H1 (cell line): ENCODE data around the gene ARID1B. TPM values are rescaled to one million over a fixed set of nuclear protein-coding genes. Genes with fewer than 3 reads are reported as not detected.

Experiments used
- CTCF ChIA-PET: fragments of 300-600 bp; sonication (Branson Sonifier 250); formaldehyde crosslinking; loops from one replicate; lab custom pipeline; 2021; ENCODE audit not compliant: partially characterized antibody; lab: Charles Lee
- POLR2A ChIA-PET: fragments of 300-600 bp; sonication (Branson Sonifier 250); formaldehyde crosslinking; loops from one replicate; lab custom pipeline; 2021; ENCODE audit warnings: inconsistent platforms; ENCODE audit not compliant: partially characterized antibody; lab: Charles Lee
- DNase-seq, 2 experiments: peaks; one replicate each; pipeline versions ENCODE4 v3.0.0 to v3.0.0-alpha.2; 2010 to 2022; ENCODE audit warnings: low spot score in 2 of 2, low read depth in 1 of 2, mixed read lengths in 1 of 2
- FAIRE-seq: peaks from 2 replicates; lab custom pipeline; 2011; peaks lifted over from hg19 to GRCh38; lab: Jason Lieb, UNC
- H2AFZ ChIP-seq: 2 replicates; pipeline ENCODE4 v1.8.1; 2012; ENCODE audit warnings: low read length, inconsistent platforms
- H2AK5ac ChIP-seq: 2 replicates; pipeline ENCODE4 v1.6.1; 2013; ENCODE audit warnings: low read depth, low read length
- H2BK120ac ChIP-seq: replicated peaks from 2 replicates; pipeline ENCODE3; 2013; ENCODE audit warnings: low read depth, low read length, inconsistent platforms
- H2BK12ac ChIP-seq: 2 replicates; pipeline ENCODE4 v1.6.1; 2013; ENCODE audit warnings: low read depth, low read length
- H2BK15ac ChIP-seq: 2 replicates; pipeline ENCODE4 v1.6.1; 2013; ENCODE audit warnings: low read length
- H2BK20ac ChIP-seq: 2 replicates; pipeline ENCODE4 v1.6.1; 2013; ENCODE audit warnings: low read length
- H2BK5ac ChIP-seq: 2 replicates; pipeline ENCODE4 v1.6.1; 2013; ENCODE audit warnings: low read depth, low read length
- H3K14ac ChIP-seq: 2 replicates; pipeline ENCODE4 v1.6.1; 2013; ENCODE audit warnings: inconsistent platforms; ENCODE audit not compliant: insufficient read length
- H3K18ac ChIP-seq: 2 replicates; pipeline ENCODE4 v1.6.1; 2013; ENCODE audit warnings: low read length; ENCODE audit errors: extremely low read depth
- H3K23ac ChIP-seq: 2 replicates; pipeline ENCODE4 v1.6.1; 2013; ENCODE audit warnings: inconsistent platforms; ENCODE audit not compliant: insufficient read length
- H3K23me2 ChIP-seq: 2 replicates; pipeline ENCODE4 v1.6.1; 2013; ENCODE audit warnings: low read depth, low read length
- H3K27ac ChIP-seq: 2 replicates; pipeline ENCODE4 v1.6.1; 2011; ENCODE audit warnings: low read depth, low read length, inconsistent platforms
- H3K27me3 ChIP-seq, 4 experiments: replicated peaks in 1 of 4; 1 replicate in 1 of 4; 2 replicates in 3 of 4; pipeline versions ENCODE4 v1.6.1 to v1.8.1; 2011 to 2013; ENCODE audit warnings: low read length in 3 of 4, mild to moderate bottlenecking in 3 of 4, inconsistent platforms in 2 of 4, mixed read lengths in 2 of 4, moderate library complexity in 1 of 4; ENCODE audit not compliant: control insufficient read depth in 3 of 4, insufficient read depth in 3 of 4; ENCODE audit errors: extremely low read depth in 1 of 4
- H3K36me3 ChIP-seq, 4 experiments: 2 replicates each; pipeline versions ENCODE4 v1.6.1 to v1.8.1; 2011 to 2013; ENCODE audit warnings: mild to moderate bottlenecking in 4 of 4, low read length in 3 of 4, moderate library complexity in 2 of 4, control low read depth in 1 of 4, inconsistent platforms in 1 of 4; ENCODE audit not compliant: insufficient read depth in 4 of 4, control insufficient read depth in 2 of 4
- H3K4ac ChIP-seq: replicated peaks from 2 replicates; pipeline ENCODE3; 2013; ENCODE audit warnings: low read length, low read depth, mixed read lengths, inconsistent platforms; ENCODE audit not compliant: insufficient read length
- H3K4me1 ChIP-seq, 4 experiments: replicated peaks in 1 of 4; 1 replicate in 1 of 4; 2 replicates in 3 of 4; pipeline versions ENCODE4 v1.6.1 to v1.8.1; 2011 to 2013; ENCODE audit warnings: low read length in 3 of 4, inconsistent platforms in 2 of 4, mixed read lengths in 1 of 4; ENCODE audit not compliant: insufficient read depth in 4 of 4, control insufficient read depth in 3 of 4
- H3K4me2 ChIP-seq, 2 experiments: 2 replicates each; pipeline versions ENCODE4 v1.6.1 to v1.8.1; 2011 to 2013; ENCODE audit warnings: low read depth in 2 of 2, low read length in 2 of 2, control low read depth in 1 of 2, inconsistent platforms in 1 of 2, mild to moderate bottlenecking in 1 of 2; ENCODE audit not compliant: insufficient read depth in 1 of 2
- H3K4me3 ChIP-seq, 4 experiments: fragments of 200-600, 300-600 bp in 1 of 4; sonication (generic), shearing (Covaris generic), sonication (Bioruptor Twin) in 1 of 4; 2 replicates each; pipeline versions ENCODE4 v1.5.1 to v1.8.1; 2011 to 2016; ENCODE audit warnings: low read length in 4 of 4, low read depth in 3 of 4, control low read depth in 2 of 4, inconsistent platforms in 2 of 4, mild to moderate bottlenecking in 2 of 4, mixed read lengths in 1 of 4, moderate library complexity in 1 of 4; ENCODE audit not compliant: insufficient read depth in 2 of 4; ENCODE audit errors: extremely low read depth in 1 of 4
- H3K56ac ChIP-seq: replicated peaks from 2 replicates; pipeline ENCODE3; 2013; ENCODE audit warnings: low read depth, mild to moderate bottlenecking, mixed read lengths, low read length, inconsistent platforms; ENCODE audit not compliant: insufficient read length
- H3K79me1 ChIP-seq: 2 replicates; pipeline ENCODE4 v1.6.1; 2013; ENCODE audit warnings: low read depth, low read length, control low read depth
- H3K79me2 ChIP-seq, 2 experiments: 2 replicates each; pipeline versions ENCODE4 v1.6.1 to v1.8.1; 2012 to 2013; ENCODE audit warnings: low read length in 2 of 2, mild to moderate bottlenecking in 2 of 2, inconsistent platforms in 1 of 2; ENCODE audit not compliant: insufficient read depth in 2 of 2, control insufficient read depth in 1 of 2
- H3K9ac ChIP-seq, 4 experiments: replicated peaks in 1 of 4; 1 replicate in 1 of 4; 2 replicates in 3 of 4; pipeline versions ENCODE4 v1.6.1 to v1.8.1; 2011 to 2013; ENCODE audit warnings: low read depth in 3 of 4, low read length in 3 of 4, control low read depth in 2 of 4, mild to moderate bottlenecking in 2 of 4, moderate library complexity in 2 of 4, inconsistent platforms in 1 of 4; ENCODE audit errors: extremely low read depth in 1 of 4
- H3K9me3 ChIP-seq, 2 experiments: 2 replicates each; pipeline versions ENCODE4 v1.6.1 to v1.8.1; 2012 to 2013; ENCODE audit warnings: mild to moderate bottlenecking in 2 of 2, moderate library complexity in 2 of 2, control low read depth in 1 of 2, inconsistent platforms in 1 of 2, low read depth in 1 of 2, low read length in 1 of 2, mixed read lengths in 1 of 2; ENCODE audit not compliant: insufficient read depth in 2 of 2
- H4K20me1 ChIP-seq, 2 experiments: replicated peaks in 1 of 2; 2 replicates each; pipeline versions ENCODE3 to v1.8.1; 2011 to 2013; ENCODE audit warnings: inconsistent platforms in 2 of 2, low read length in 2 of 2, mild to moderate bottlenecking in 1 of 2; ENCODE audit not compliant: insufficient read depth in 2 of 2, control insufficient read depth in 1 of 2
- H4K5ac ChIP-seq: 2 replicates; pipeline ENCODE4 v1.6.1; 2013; ENCODE audit warnings: low read length, low read depth, mixed read lengths, inconsistent platforms; ENCODE audit not compliant: insufficient read length
- H4K8ac ChIP-seq: 2 replicates; pipeline ENCODE4 v1.8.0; 2013; ENCODE audit warnings: mild to moderate bottlenecking, moderate library complexity, low read length, inconsistent platforms; ENCODE audit not compliant: insufficient read depth; ENCODE audit errors: extremely low read depth
- H4K91ac ChIP-seq: replicated peaks from 2 replicates; pipeline ENCODE3; 2013; ENCODE audit warnings: low read length, mixed read lengths, inconsistent platforms; ENCODE audit not compliant: insufficient read length
- ASH2L ChIP-seq: fragments of 200-600, 300-600 bp; sonication (generic); IDR thresholded peaks from one replicate; pipeline ENCODE4 v1.7.1; 2017; ENCODE audit warnings: low read length
- EP300 ChIP-seq, 2 experiments: IDR thresholded peaks; 1 replicate in 1 of 2; 2 replicates in 1 of 2; pipeline ENCODE4 v1.6.1; 2011 to 2012; ENCODE audit warnings: low read depth in 2 of 2, low read length in 2 of 2, mild to moderate bottlenecking in 2 of 2, borderline replicate concordance in 1 of 2, inconsistent platforms in 1 of 2, moderate library complexity in 1 of 2
- PHF8 ChIP-seq: fragments of 200-600 bp; sonication (generic); conservative IDR thresholded peaks from 2 replicates; pipeline ENCODE4 v1.7.1; 2012; ENCODE audit warnings: low read depth, mild to moderate bottlenecking, inconsistent platforms, low read length, moderate library complexity
- SIRT6 ChIP-seq: IDR thresholded peaks from one replicate; pipeline ENCODE4 v1.7.1; 2012; ENCODE audit warnings: low read length, inconsistent platforms
- SRF ChIP-seq: IDR thresholded peaks from 2 replicates; pipeline ENCODE4 v1.6.1; 2011; ENCODE audit warnings: mild to moderate bottlenecking, low read depth, low read length, moderate library complexity
- WGBS, 2 experiments: shearing (Covaris generic) in 1 of 2; methylation state at CpG; one replicate each; pipeline versions ENCODE4 v1.1.6 to v1.1.7; 2013 to 2015; ENCODE audit warnings: low lambda C conversion rate in 2 of 2, mixed read lengths in 2 of 2, inconsistent platforms in 1 of 2, low coverage in 1 of 2, missing lambda C conversion rate in 1 of 2; ENCODE audit not compliant: insufficient replicate concordance in 2 of 2, insufficient coverage in 1 of 2, insufficient read length in 1 of 2; ENCODE audit errors: extremely low coverage in 1 of 2, missing lambda C conversion rate in 1 of 2; 5-methylcytosine and 5-hydroxymethylcytosine counted together
- polyA plus RNA-seq, 7 experiments: library from polyadenylated mRNA; depleted of rRNA in 3 of 7; stranded (reverse) in 5 of 7; unstranded in 2 of 7; fragments of >200 nt in 5 of 7; fragments of 200-250 nt in 2 of 7; gene quantifications; 1 replicate in 5 of 7; 2 replicates in 1 of 7; 4 replicates in 1 of 7; pipeline versions ENCODE4 v1.2.1 to v1.2.3, GENCODE V29; 2011 to 2013; ENCODE audit warnings: missing spikeins in 2 of 7, mixed read lengths in 2 of 7
- total RNA-seq: library from RNA; stranded (reverse); fragmentation: NEBNext Ultra II Directional; extraction: Animal tissue kit (Norgen Biotek cat#: 25700); gene quantifications from 2 replicates; pipeline ENCODE4 v1.2.1, GENCODE V29; 2021

The ARID1B gene
- total and polyA plus RNA-seq, 2 of the 8 experiments (the other 6 are each of a cell fraction or from before 2014, with no cell fraction given): 24.3 to 70.3 TPM

DNA sequence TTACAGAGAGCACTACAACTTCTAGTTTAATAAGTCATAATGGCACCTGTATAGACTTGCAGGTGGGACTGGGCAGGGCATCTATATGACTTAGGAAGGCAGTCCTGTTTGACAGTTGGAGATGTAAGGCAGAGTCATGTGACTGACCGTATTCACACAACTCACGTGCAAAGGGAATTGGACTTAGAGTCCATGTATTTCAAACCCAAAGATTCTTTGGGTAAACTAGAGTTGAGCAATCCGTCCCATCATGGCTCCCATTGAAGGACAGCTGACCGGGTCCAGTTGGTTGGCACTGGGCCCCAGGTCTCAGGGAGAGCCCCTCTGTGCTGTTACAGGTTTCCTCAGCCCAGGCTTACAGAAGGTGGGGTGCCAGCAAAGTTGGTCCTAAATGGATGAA, 121.9 kb downstream of the ARID1B start:
- CTCF ChIA-PET: interaction anchor here (0.6 to 3.0 kb wide), 15 partner anchors 9 to 147 kb away, joined by 3 to 11 read pairs (median 4); no protein-coding TSS in a partner anchor
- FAIRE-seq: no peak
- H3K79me2 ChIP-seq: peaks cover 3 to 65% of the 10 kb centered on the region in 2 experiments; a peak in 3 of 4 replicates

More for the DNA sequence above, 121.9 kb downstream of the ARID1B start:
- Histone ChIP-seq H2AK5ac (no peak overlapping the region), H3K27ac (no peak overlapping the region), H3K56ac (no peak overlapping the region), H4K8ac (no peak overlapping the region), H3K23me2 (no peaks in the 10 kb centered on the region), H3K79me1 (peaks cover 9% of the 10 kb centered on the region; the same call in 1 of the 2 replicates)
- WGBS, 2 experiments: 91% methylated on average over 4 of the region's 4 CpGs; no CpG with 5 or more reads in 1 of the 2 experiments
- POLR2A ChIA-PET: interaction anchor here (1.3 kb wide), 1 partner anchor 9 kb away, joined by 4 read pairs; no protein-coding TSS in a partner anchor
- TF ChIP-seq SIRT6 (no peak), PHF8 (no peak), EP300 (IDR thresholded peaks at IDR 0.05; ENCODE audit: borderline replicate concordance in 1 of 2, low read depth in 2 of 2, low read length in 2 of 2) (no peak), ASH2L (no peak), SRF (no peak)
- TF ChIP-seq, all 59 proteins: peak for 0
- H3K4me2 ChIP-seq: no peak overlapping the region
- no peaks in the 10 kb centered on the region for H3K27me3 ChIP-seq
- no peak overlapping the region for H2AFZ ChIP-seq
- H3K9ac ChIP-seq: no peak overlapping the region
- no peaks in the 10 kb centered on the region; a peak in 1 of 8 replicates for H3K36me3 ChIP-seq
- no peak for DNase-seq
- H3K18ac ChIP-seq: no peak overlapping the region
- no peak overlapping the region for H2BK12ac ChIP-seq
- no peak overlapping the region for H4K91ac ChIP-seq
- no peak overlapping the region for H3K14ac ChIP-seq
- H3K9me3 ChIP-seq: no peaks in the 10 kb centered on the region
- H2BK15ac ChIP-seq: no peak overlapping the region
- H3K4me1 ChIP-seq: peaks cover 0 to 7% (median 2%) of the 10 kb centered on the region in 4 experiments; a peak in 1 of 7 replicates
- no peak overlapping the region for H3K4ac ChIP-seq
- peaks cover 1 to 13% of the 10 kb centered on the region in 2 experiments for H4K20me1 ChIP-seq
- H2BK20ac ChIP-seq: no peak overlapping the region
- no peak overlapping the region for H3K23ac ChIP-seq
- no peak overlapping the region for H3K4me3 ChIP-seq
- H4K5ac ChIP-seq: no peak overlapping the region
- no peak overlapping the region for H2BK5ac ChIP-seq
- no peak overlapping the region for H2BK120ac ChIP-seq
